GM12878 (cell line): ENCODE results near the gene POMT1. TPM values are rescaled to one million over a fixed set of nuclear protein-coding genes. Genes with fewer than 3 reads are reported as not detected.

Experiments
- ATAC-seq: fragments of 200-7000 bp; cut with Tn5 transposase; 3 replicates; pipeline ENCODE4 v1.9.1; 2020; ENCODE audit warnings: mild to moderate bottlenecking, moderate library complexity
- BruUV-seq: library from RNA; stranded (reverse); fragments of 400-500 nt; replicated peaks from 2 replicates; lab custom pipeline; 2021; lab: Mats Ljungman, UMichigan
- CTCF ChIA-PET: fragments of 300-600 bp; sonication (Branson Sonifier 250); formaldehyde crosslinking; extraction: SDS; loops from one replicate; lab custom pipeline; 2021; ENCODE audit warnings: inconsistent platforms; lab: Yijun Ruan, JAX
- POLR2A ChIA-PET: fragments of 350-600 bp; formaldehyde crosslinking; extraction: SDS; loops from one replicate; lab custom pipeline; 2021; ENCODE audit warnings: inconsistent platforms; lab: Charles Lee
- RAD21 ChIA-PET: fragments of 300-600 bp; sonication (Branson Sonifier 250); formaldehyde crosslinking; loops from one replicate; lab custom pipeline; 2023; ENCODE audit warnings: antibody characterized with exemption; ENCODE audit not compliant: unreplicated experiment; lab: Charles Lee
- SMC1A ChIA-PET: fragments of 300-600 bp; sonication (Branson Sonifier 250); formaldehyde crosslinking; loops from one replicate; lab custom pipeline; 2023; ENCODE audit not compliant: unreplicated experiment, uncharacterized antibody; lab: Charles Lee
- DNase-seq: peaks from one replicate; pipeline ENCODE4 v3.0.0-alpha.2; 2011; ENCODE audit warnings: low read depth, low spot score
- FAIRE-seq: peaks from 3 replicates; lab custom pipeline; 2011; peaks lifted over from hg19 to GRCh38; lab: Jason Lieb, UNC
- H2AFZ ChIP-seq: 2 replicates; pipeline ENCODE4 v1.6.0; 2011; ENCODE audit warnings: low read depth, low read length, control low read depth; ENCODE audit not compliant: control insufficient read depth
- H3K27ac ChIP-seq: 2 replicates; pipeline ENCODE4 v1.5.1; 2011; ENCODE audit warnings: control low read depth; ENCODE audit not compliant: control insufficient read depth, insufficient read depth
- H3K27me3 ChIP-seq, 2 experiments: replicated peaks in 1 of 2; 2 replicates each; pipeline versions ENCODE4 v1.6.0 to v1.6.1; 2011; ENCODE audit warnings: low read length in 1 of 2; ENCODE audit not compliant: control insufficient read depth in 2 of 2, insufficient read depth in 2 of 2
- H3K36me3 ChIP-seq, 2 experiments: 2 replicates each; pipeline ENCODE4 v1.5.1; 2011; ENCODE audit warnings: low read length in 1 of 2; ENCODE audit not compliant: control insufficient read depth in 2 of 2, insufficient read depth in 2 of 2
- H3K4me1 ChIP-seq: 2 replicates; pipeline ENCODE4 v1.6.1; 2011; ENCODE audit warnings: mild to moderate bottlenecking, low read length, moderate library complexity, mixed read lengths; ENCODE audit not compliant: control insufficient read depth, insufficient read depth
- H3K4me2 ChIP-seq: 2 replicates; pipeline ENCODE4 v1.6.0; 2011; ENCODE audit warnings: control low read depth; ENCODE audit not compliant: control insufficient read depth, insufficient read depth
- H3K4me3 ChIP-seq: fragments of 200-600 bp; sonication (generic); 2 replicates; pipeline ENCODE4 v1.5.1; 2016
- H3K79me2 ChIP-seq: 2 replicates; pipeline ENCODE4 v1.6.0; 2011; ENCODE audit warnings: low read length; ENCODE audit not compliant: control insufficient read depth, insufficient read depth
- H3K9ac ChIP-seq: 2 replicates; pipeline ENCODE4 v1.8.0; 2011; ENCODE audit warnings: low read length, control low read depth, mixed read lengths; ENCODE audit not compliant: control insufficient read depth, insufficient read depth
- H3K9me3 ChIP-seq: replicated peaks from 3 replicates; pipeline ENCODE4 v1.5.1; 2011; ENCODE audit warnings: mild to moderate bottlenecking, low read length; ENCODE audit not compliant: control insufficient read depth, insufficient read depth
- H4K20me1 ChIP-seq: 2 replicates; pipeline ENCODE4 v1.6.0; 2011; ENCODE audit not compliant: control insufficient read depth, insufficient read depth
- CHD2 ChIP-seq: IDR thresholded peaks from 2 replicates; pipeline ENCODE4 v1.6.1; 2011; ENCODE audit warnings: low read depth, low read length, improper control_type of control experiment, borderline replicate concordance
- CUX1 ChIP-seq: IDR thresholded peaks from 2 replicates; pipeline ENCODE4 v1.6.1; 2012; ENCODE audit warnings: improper control_type of control experiment, low read depth, low read length; ENCODE audit not compliant: insufficient replicate concordance
- HDAC2 ChIP-seq: fragments of 200-600 bp; sonication (generic); IDR thresholded peaks from 2 replicates; pipeline ENCODE4 v1.6.1; 2017
- POU2F2 ChIP-seq: IDR thresholded peaks from 3 replicates; pipeline ENCODE4 v1.6.1; 2011; ENCODE audit warnings: low read depth, mild to moderate bottlenecking, low read length, borderline replicate concordance
- SMARCA5 ChIP-seq: fragments of 450-650 bp; IDR thresholded peaks from 2 replicates; pipeline ENCODE4 v1.6.1; 2017; ENCODE audit warnings: mild to moderate bottlenecking
- STAT1 ChIP-seq: fragments of 450-650 bp; conservative IDR thresholded peaks from 2 replicates; pipeline ENCODE4 v1.6.1; 2014; ENCODE audit warnings: antibody characterized with exemption, mild to moderate bottlenecking
- ZNF274 ChIP-seq: IDR thresholded peaks from one replicate; pipeline ENCODE4 v1.8.0; 2011; ENCODE audit not compliant: insufficient read length, insufficient read depth
- WGBS: methylation state at CpG from one replicate; pipeline ENCODE4 v1.1.6; 2016; ENCODE audit warnings: low lambda C conversion rate; ENCODE audit not compliant: insufficient replicate concordance, insufficient coverage; ENCODE audit errors: missing lambda C conversion rate; 5-methylcytosine and 5-hydroxymethylcytosine counted together
- in situ Hi-C: fragments of 300-500 bp; cut with MboI; formaldehyde crosslinking; loops from 9 replicates; pipeline ENCODE4 v1.14.3; 2018; ENCODE audit warnings: mixed read lengths
- intact Hi-C: fragments of 100-400 bp; cut with micrococcal nuclease; formaldehyde crosslinking; loops from one replicate; pipeline ENCODE4 v1.14.2; 2022; ENCODE audit not compliant: unreplicated experiment
- polyA plus RNA-seq, 11 experiments: library from polyadenylated mRNA; depleted of rRNA in 4 of 11; unstranded in 6 of 11; stranded (reverse) in 5 of 11; fragments of >200 nt; fragmentation: Nextera tagmentation in 4 of 11; fragmentation: Illumina TruSeq in 1 of 11; extraction: Ambion mirVana in 4 of 11; extraction: Trizol in 1 of 11; gene quantifications; 1 replicate in 1 of 11; 2 replicates in 10 of 11; pipeline versions ENCODE4 v1.2.1 to v1.2.3, GENCODE V29; 2011 to 2016; ENCODE audit warnings: inconsistent platforms in 2 of 11, missing spikeins in 2 of 11, low read depth in 1 of 11
- total RNA-seq, 4 experiments: library from RNA; depleted of rRNA in 3 of 4; stranded (reverse); fragments of >200 nt in 3 of 4; fragmentation: Illumina TruSeq in 1 of 4; extraction: Trizol in 1 of 4; gene quantifications; 2 replicates each; pipeline versions ENCODE4 v1.2.1 to v1.2.3, GENCODE V29; 2013 to 2021

Gene POMT1
- total and polyA plus RNA-seq, 10 of the 15 experiments (the other 5 are each of a cell fraction or from before 2014, with no cell fraction given) = 1.2 to 19.2 (median 12.6) TPM

- ATAC-seq = no peak
- ChIA-PET RAD21 (no interaction called here), CTCF (no interaction called here), SMC1A (no interaction called here), POLR2A (no interaction called here)
- Histone ChIP-seq H3K79me2 (no peaks in the 10 kb centered on the region), H2AFZ (no peak overlapping the region), H3K9ac (no peak overlapping the region), H3K27me3 (no peaks in the 10 kb centered on the region), H3K4me3 (no peak overlapping the region), H3K27ac (no peak overlapping the region), H3K4me1 (no peaks in the 10 kb centered on the region), H4K20me1 (no peaks in the 10 kb centered on the region), H3K9me3 (no peaks in the 10 kb centered on the region), H3K4me2 (no peak overlapping the region), H3K36me3 (peaks cover 63 to 69% of the 10 kb centered on the region in 2 experiments)
- intact Hi-C loops = no loop called here
- TF ChIP-seq CHD2 (no peak), CUX1 (no peak), HDAC2 (no peak), ZNF274 (no peak), POU2F2 (no peak), SMARCA5 (no peak), STAT1 (no peak)
- in situ Hi-C loops = no loop called here
- 96% methylated on average over 7 of the region's 7 CpGs for WGBS
- no peak for FAIRE-seq
- DNase-seq = no peak
- no TSS peak for BruUV-seq
Measured at GRCh38 chr9:131484051-131484445, 18.7 kb upstream of the POMT1 start.
